Germinal center (tissue), 1 donor: ENCODE data around the gene TRPM7.

Experiments
- DNase-seq: peaks from one replicate; pipeline ENCODE4 v3.0.0; 2012; ENCODE audit warnings: mixed read lengths, low spot score

Gene TRPM7

DNA sequence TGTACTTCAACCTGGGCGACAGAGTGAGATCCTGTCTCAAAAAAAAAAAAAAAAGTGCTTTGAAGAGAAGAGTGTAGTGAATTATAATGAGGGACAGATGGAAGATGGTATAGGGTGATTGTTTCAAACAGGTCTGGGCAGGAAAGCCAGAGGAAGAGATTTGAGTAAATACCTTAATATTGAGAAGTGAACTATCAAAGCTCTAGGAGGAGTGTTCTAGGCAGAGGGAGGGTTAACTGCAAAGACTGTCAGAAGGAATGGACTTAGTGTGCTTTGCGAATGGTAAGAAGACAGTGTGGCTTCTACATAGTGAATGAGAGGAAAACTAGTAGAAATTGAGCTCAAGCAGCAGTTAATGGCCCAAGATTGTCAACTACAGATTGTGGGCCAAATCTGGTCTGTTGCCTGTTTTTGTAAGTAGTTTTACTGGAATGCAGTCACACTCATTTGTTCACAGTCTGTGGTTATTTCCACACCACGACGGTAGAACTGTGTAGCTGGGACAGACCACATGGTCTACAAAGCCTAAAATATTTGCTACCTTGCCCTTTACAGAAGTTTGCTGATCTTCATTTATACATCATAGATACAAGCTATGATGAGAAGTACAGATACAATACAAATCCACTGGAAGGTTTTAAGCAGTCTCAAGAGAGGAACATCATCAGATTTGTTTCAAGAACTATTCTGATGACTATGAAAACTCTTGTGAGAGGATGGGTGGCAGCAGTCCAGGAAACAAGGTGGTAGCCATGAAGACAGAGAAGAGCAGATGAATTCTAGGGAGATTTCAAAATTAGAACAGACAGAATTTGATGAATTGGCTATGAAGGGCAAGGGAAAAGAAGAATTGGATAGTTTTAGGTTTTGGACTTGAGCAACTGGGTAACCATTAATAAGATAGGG, 123.6 kb downstream of the TRPM7 start:
- no peak for DNase-seq

- DNase-seq, result no peak
These were observed 128.6 kb downstream of the TRPM7 start for GRCh38 chr15:50558012-50558411.

DNA sequence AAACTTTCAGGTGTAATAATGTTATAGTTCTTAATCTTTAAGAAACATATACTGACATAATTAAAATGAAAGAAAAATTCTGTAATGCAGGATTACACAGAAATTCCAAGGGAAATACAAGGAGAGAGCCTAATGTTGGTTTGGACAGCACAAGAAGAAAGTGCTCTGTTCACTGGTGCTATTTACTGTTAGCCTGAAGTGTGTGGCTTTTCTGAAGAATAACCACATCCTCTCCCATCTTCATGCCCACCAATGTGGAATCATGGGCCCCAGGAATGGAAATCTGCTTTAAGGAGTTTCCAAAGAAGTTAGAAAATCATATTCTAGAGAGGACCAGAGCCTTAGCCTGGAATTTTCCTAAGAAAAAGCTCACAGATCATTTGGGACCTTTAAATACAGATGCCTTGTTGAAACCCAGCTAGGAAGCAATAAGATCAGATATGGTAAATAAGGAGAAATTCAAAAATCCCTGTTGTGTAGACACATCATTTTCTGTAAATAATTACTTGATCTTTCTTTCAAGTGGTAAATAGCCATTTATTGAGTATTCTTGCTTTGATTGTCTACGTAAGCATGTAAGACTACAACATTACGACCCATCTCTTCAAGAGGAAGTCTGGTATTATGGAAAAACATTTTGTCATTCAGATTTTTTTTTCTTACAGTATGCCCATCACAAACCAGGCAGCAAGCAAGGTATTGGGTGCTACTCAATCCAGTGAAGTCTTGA, 129.8 kb downstream of the TRPM7 start:
- DNase-seq, result no peak

DNA sequence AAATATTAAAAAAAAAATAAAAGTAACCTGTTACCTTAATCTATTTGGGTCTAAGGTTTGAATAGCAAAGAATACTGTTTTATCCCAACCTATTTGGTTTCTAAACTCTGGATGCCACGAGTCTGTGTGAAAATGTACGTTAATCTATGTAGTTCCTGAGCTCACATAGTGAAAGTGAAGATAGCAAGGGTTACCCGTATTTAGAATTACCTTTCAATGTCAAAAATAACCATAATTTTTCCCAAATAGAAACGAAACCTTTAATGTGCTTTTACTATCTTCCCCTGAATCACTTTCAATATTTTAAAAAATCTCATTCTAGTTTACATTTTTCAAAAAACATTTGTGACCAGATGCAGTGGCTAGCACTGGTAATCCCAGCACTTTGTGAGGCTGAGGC, 134.4 kb downstream of the TRPM7 start:
- DNase-seq, result no peak

DNA sequence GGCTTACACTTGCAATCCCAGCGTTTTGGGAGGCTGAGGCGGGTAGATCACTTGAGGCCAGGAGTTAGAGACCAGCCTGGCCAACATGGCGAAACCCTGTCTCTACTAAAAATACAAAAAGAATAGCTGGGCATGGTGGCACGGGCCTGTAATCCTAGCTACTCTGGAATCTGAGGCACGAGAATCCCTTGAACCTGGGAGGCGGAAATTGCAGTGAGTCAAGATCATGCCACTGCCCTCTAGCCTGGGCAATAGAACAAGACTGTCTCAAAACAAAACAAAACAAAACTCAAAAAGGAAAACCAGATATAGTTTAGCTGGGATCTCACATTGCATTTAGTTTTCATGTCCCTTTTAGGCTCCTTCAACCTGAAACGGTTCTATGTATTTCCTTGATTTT, 137.3 kb downstream of the TRPM7 start:
- DNase-seq, result no peak

DNA sequence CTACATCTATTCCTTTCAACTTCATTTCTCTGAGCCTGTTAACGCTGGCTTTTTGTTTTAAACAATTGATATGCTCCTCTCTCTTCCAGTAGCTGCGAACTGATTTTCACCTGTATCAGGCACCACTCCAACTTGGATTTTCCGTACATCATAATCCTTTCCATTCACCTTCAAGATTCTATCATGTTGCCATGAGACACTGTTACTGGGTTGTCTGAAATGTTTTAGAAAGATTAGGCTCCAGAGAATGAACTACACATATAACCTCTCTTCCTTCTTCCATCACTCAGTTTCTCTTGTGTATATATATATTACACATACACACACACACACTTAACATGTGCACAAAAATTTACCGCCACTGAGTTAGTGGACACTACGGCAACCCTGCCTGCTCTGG, 140.0 kb downstream of the TRPM7 start, which contains the start of gene USP50:
TSS of gene USP50 (minus strand) at position 101 of the 400 bp plus-strand sequence. CDS start 141 bp downstream, outside the sequence.
- no peak for DNase-seq

DNA sequence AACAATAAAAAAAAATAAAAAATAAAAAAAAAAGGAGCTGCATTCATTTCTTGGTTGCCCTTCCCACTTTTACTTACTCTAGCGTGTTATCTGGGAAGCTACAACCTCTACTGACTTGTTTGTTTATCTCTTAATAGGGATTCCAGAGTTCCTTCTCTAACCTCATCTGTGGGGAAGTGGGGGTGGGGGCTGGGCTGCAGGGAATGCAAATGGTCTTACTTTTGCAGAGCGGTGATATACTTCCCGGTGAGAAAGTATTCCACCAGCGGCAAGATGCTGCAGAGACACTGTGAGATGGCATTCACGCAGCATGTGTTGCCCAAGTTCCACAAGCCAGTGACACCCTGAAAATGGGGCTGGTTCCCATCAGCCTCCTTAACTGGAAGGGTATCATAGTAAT, 142.2 kb downstream of the TRPM7 start:
- no peak for DNase-seq

- DNase-seq, result no peak
These were observed 143.0 kb downstream of the TRPM7 start for GRCh38 chr15:50543556-50543955.

- no peak for DNase-seq
These were observed 143.7 kb downstream of the TRPM7 start for GRCh38 chr15:50542887-50543210.

GRCh38 chr15:50531766-50532165, 154.8 kb downstream of the TRPM7 start:
- no peak for DNase-seq

GRCh38 chr15:50531163-50531562, 155.4 kb downstream of the TRPM7 start:
- no peak for DNase-seq

GRCh38 chr15:50523851-50524251, 162.7 kb downstream of the TRPM7 start:
- DNase-seq, result no peak

DNA sequence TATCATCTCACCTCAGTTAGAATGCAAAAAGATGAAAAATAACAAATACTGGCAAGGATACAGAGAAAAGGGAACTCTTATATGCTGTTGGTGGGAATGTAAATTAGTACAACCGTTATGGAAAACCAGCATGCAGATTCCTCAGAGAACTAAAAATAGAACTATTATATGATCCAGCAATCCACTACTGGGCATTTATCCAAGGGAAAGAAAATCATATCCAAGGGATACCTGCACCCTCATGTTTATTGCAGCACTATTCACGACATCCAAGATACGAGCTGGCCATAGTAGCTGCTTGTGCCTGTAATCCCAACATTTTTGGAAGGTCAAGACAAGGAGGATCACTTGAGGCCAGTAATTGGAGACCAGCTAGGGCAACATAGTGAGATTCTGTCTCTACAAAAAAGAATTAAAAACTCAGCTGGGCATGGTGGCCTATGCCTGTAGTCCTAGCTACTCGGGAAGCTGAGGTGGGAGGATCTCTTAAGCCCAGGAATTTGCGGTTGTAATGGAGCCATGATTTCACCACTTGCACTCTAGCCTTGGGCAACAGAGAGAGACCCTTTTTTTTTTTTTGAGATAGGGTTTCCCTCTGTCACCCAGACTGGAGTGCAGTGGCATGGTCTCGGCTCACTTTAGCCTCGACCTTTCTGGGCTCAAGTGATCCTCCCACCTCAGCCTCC, 166.7 kb downstream of the TRPM7 start:
- DNase-seq, result no peak

DNA sequence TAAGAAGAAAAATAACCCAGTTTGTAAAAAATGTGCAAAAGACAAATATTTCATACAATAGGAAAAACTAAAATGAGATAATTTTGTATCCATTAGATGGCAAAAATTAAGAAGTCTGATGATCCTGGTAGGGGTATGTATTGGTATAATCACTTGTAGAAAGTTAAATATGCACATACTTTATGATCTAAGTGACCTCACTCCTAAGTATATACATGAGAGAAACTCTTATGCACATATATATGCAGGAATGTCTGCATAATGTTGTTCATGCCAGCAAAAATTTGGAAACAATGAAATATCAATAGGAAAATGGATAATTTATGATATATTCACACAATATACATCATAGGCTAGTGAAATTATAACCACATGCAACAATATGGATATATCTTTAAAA, 173.6 kb downstream of the TRPM7 start:
- no peak for DNase-seq
